ENCODE results near the gene KBTBD8.

GRCh38 chr3:67048715-67049074, 50.6 kb downstream of the KBTBD8 start:
- TF ChIP-seq POLR2A (IDR thresholded peaks at IDR 0.05) (no peak), CTCF (IDR thresholded peaks at IDR 0.05) (no peak)

Measured in tibial nerve (tissue), 3 donors.